Neuronal stem cell (in vitro differentiated cells): ENCODE data around the gene HEATR3.
A peak's percentile ranks its signal among the peaks of the same experiment; 100 is the strongest.

Experiments
- DNase-seq: peaks from one replicate; pipeline ENCODE4 v3.0.0-alpha.2; 2013; ENCODE audit warnings: low spot score
- H2AFZ ChIP-seq: one replicate; pipeline ENCODE4 v1.6.1; 2013; ENCODE audit warnings: mild to moderate bottlenecking, low read length, inconsistent platforms
- H2AK5ac ChIP-seq: 2 replicates; pipeline ENCODE4 v1.6.1; 2013; ENCODE audit warnings: low read depth, mild to moderate bottlenecking, inconsistent platforms, low read length, moderate library complexity, mixed read lengths
- H2BK120ac ChIP-seq: 2 replicates; pipeline ENCODE4 v1.6.1; 2013; ENCODE audit warnings: low read depth, mild to moderate bottlenecking, inconsistent platforms, low read length, moderate library complexity, mixed read lengths
- H2BK12ac ChIP-seq: one replicate; pipeline ENCODE4 v1.6.1; 2013; ENCODE audit warnings: low read length, inconsistent platforms
- H2BK15ac ChIP-seq: 2 replicates; pipeline ENCODE4 v1.6.1; 2013; ENCODE audit warnings: mild to moderate bottlenecking, low read length, inconsistent platforms, mixed read lengths
- H2BK5ac ChIP-seq: one replicate; pipeline ENCODE4 v1.6.1; 2013; ENCODE audit warnings: inconsistent platforms, mild to moderate bottlenecking, low read length, moderate library complexity
- H3K14ac ChIP-seq: one replicate; pipeline ENCODE4 v1.6.1; 2013; ENCODE audit warnings: low read length, inconsistent platforms
- H3K18ac ChIP-seq: 2 replicates; pipeline ENCODE4 v1.6.1; 2013; ENCODE audit warnings: low read length, inconsistent platforms
- H3K23ac ChIP-seq: 2 replicates; pipeline ENCODE4 v1.6.1; 2013; ENCODE audit warnings: low read depth, mild to moderate bottlenecking, mixed read lengths, low read length, inconsistent platforms; ENCODE audit not compliant: poor library complexity
- H3K27ac ChIP-seq: replicated peaks from 3 replicates; pipeline ENCODE4 v1.5.1; 2013; ENCODE audit warnings: low read length, inconsistent platforms
- H3K27me3 ChIP-seq, 3 experiments: 2 replicates each; pipeline ENCODE4 v1.6.1; 2013; ENCODE audit warnings: low read length in 3 of 3, mild to moderate bottlenecking in 2 of 3, inconsistent platforms in 1 of 3, low read depth in 1 of 3, mixed read lengths in 1 of 3, moderate library complexity in 1 of 3; ENCODE audit not compliant: control insufficient read depth in 3 of 3, insufficient read depth in 3 of 3
- H3K36me3 ChIP-seq, 2 donors: replicated peaks in 1 of 2; 2 replicates each; pipeline ENCODE4 v1.6.1; 2013; ENCODE audit warnings: low read length in 2 of 2; ENCODE audit not compliant: control insufficient read depth in 2 of 2, insufficient read depth in 2 of 2
- H3K4ac ChIP-seq: 2 replicates; pipeline ENCODE4 v1.6.1; 2013; ENCODE audit warnings: inconsistent platforms, mild to moderate bottlenecking, low read length, moderate library complexity
- H3K4me1 ChIP-seq, 2 donors: 1 replicate in 1 of 2; 2 replicates in 1 of 2; pipeline ENCODE4 v1.6.1; 2013; ENCODE audit warnings: low read length in 2 of 2, low read depth in 1 of 2; ENCODE audit not compliant: control insufficient read depth in 2 of 2, insufficient read depth in 1 of 2
- H3K4me2 ChIP-seq: one replicate; pipeline ENCODE4 v1.6.1; 2013; ENCODE audit warnings: mild to moderate bottlenecking, low read length, inconsistent platforms; ENCODE audit not compliant: insufficient read depth, poor library complexity, severe bottlenecking
- H3K4me3 ChIP-seq, 2 donors: 2 replicates each; pipeline ENCODE4 v1.5.1; 2013; ENCODE audit warnings: low read length in 2 of 2, mild to moderate bottlenecking in 2 of 2, inconsistent platforms in 1 of 2, moderate library complexity in 1 of 2
- H3K79me1 ChIP-seq: one replicate; pipeline ENCODE4 v1.6.1; 2013; ENCODE audit warnings: low read depth, mild to moderate bottlenecking, inconsistent platforms, low read length, moderate library complexity
- H3K9ac ChIP-seq: one replicate; pipeline ENCODE4 v1.6.1; 2013; ENCODE audit warnings: mild to moderate bottlenecking, low read depth, low read length, inconsistent platforms; ENCODE audit not compliant: poor library complexity
- H3K9me3 ChIP-seq, 2 donors: replicated peaks in 1 of 2; 2 replicates each; pipeline versions ENCODE3 to v1.6.1; 2013; ENCODE audit warnings: low read length in 2 of 2, mild to moderate bottlenecking in 2 of 2, inconsistent platforms in 1 of 2, low read depth in 1 of 2, mixed read lengths in 1 of 2, moderate library complexity in 1 of 2; ENCODE audit not compliant: control insufficient read depth in 2 of 2, insufficient read depth in 1 of 2
- H4K8ac ChIP-seq: one replicate; pipeline ENCODE4 v1.6.1; 2013; ENCODE audit warnings: low read depth, mild to moderate bottlenecking, inconsistent platforms, low read length, moderate library complexity
- H4K91ac ChIP-seq: one replicate; pipeline ENCODE4 v1.6.1; 2013; ENCODE audit warnings: low read length, low read depth, mild to moderate bottlenecking, inconsistent platforms; ENCODE audit not compliant: poor library complexity
- WGBS, 2 donors: extraction: QIAGEN DNeasy Blood & Tissue Kit; methylation state at CpG; one replicate each; pipeline ENCODE4 v1.1.7; 2013; ENCODE audit warnings: missing lambda C conversion rate in 2 of 2, mixed read lengths in 1 of 2; ENCODE audit not compliant: insufficient read length in 2 of 2, insufficient replicate concordance in 1 of 2; ENCODE audit errors: extremely low coverage in 2 of 2; 5-methylcytosine and 5-hydroxymethylcytosine counted together

The HEATR3 gene

GRCh38 chr16:50068550-50068949, 2.8 kb downstream of the HEATR3 start:
- Histone ChIP-seq H2BK5ac (no peak overlapping the region), H2BK12ac (no peak overlapping the region), H2BK120ac (no peak overlapping the region), H3K79me1 (no peaks in the 10 kb centered on the region), H3K9me3 (no peaks in the 10 kb centered on the region), H2AK5ac (no peak overlapping the region), H3K36me3 (peaks cover 5 to 18% of the 10 kb centered on the region in 2 donors), H3K23ac (no peak overlapping the region), H3K4me1 (peaks cover 11 to 14% of the 10 kb centered on the region in 2 donors), H4K91ac (no peak overlapping the region), H4K8ac (no peak overlapping the region), H3K4me2 (no peak overlapping the region), H2BK15ac (no peak overlapping the region), H3K18ac (no peak overlapping the region), H3K14ac (no peak overlapping the region), H3K4ac (no peak overlapping the region), H3K27ac (no peak overlapping the region), H3K9ac (no peak overlapping the region), H3K27me3 (no peaks in the 10 kb centered on the region), H3K4me3 (no peak overlapping the region), H2AFZ (no peak overlapping the region)
- DNase-seq: no peak
- WGBS, 2 donors: no CpG with 5 or more reads among the region's 4 CpGs

DNA sequence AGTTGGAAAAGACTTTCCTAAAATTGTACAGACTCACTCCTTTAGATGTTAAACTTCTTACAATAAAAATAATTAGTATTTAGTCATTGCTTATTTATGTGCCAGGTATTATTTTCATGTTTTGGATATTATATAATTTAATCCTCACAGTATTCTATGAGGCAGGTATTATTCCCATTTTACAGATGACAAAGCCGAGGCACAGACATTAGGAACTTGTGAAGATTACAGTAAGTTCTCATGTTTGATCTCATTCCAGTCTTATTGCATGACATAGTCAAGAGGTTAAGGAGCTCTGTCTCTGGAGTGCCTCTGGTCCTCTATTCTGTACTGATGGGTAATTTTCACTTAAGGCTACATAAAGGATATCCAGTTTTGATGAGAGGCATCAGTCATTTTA, 3.3 kb downstream of the HEATR3 start:
- Histone ChIP-seq H4K8ac (no peak overlapping the region), H2BK5ac (no peak overlapping the region), H3K27me3 (no peaks in the 10 kb centered on the region), H3K23ac (no peak overlapping the region), H2AK5ac (no peak overlapping the region), H3K9ac (no peak overlapping the region), H2AFZ (no peak overlapping the region), H2BK12ac (no peak overlapping the region), H3K14ac (no peak overlapping the region), H3K4me1 (peaks cover 11 to 14% of the 10 kb centered on the region in 2 donors), H3K79me1 (no peaks in the 10 kb centered on the region), H3K9me3 (no peaks in the 10 kb centered on the region), H3K27ac (no peak overlapping the region), H3K4me3 (no peak overlapping the region), H2BK15ac (no peak overlapping the region), H3K36me3 (peaks cover 5 to 18% of the 10 kb centered on the region in 2 donors), H2BK120ac (no peak overlapping the region), H3K18ac (no peak overlapping the region), H4K91ac (no peak overlapping the region), H3K4me2 (no peak overlapping the region), H3K4ac (no peak overlapping the region)
- no CpG with 5 or more reads among the region's 1 CpG for WGBS, 2 donors
- DNase-seq: no peak

DNA sequence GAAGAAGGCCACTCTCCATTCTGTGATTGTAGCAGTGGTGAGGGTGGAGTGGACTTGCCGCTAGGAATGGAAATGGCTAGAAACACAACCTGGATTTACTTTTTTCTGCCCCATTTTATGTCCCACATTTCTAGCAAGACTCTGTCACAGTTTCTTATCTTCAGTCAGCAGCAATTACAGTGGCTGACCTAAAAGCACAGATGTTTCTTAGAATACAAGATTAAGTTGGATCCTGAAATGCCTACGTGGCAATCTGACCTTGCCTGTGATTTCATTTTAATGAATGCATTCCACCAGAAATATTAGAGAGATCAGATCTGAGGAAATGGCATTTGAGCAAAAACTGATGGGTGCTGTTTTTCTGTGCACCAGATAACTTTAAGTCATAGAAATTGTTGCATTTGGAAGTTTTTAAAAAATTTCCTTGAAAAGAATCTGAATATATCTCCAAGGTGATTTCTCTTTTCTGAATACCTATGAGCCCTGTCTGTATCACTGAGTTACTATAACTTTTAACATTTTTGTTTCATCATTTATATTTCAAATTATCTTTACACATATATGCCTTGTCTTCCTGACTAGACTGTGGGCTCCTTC, 5.4 kb downstream of the HEATR3 start:
- H4K91ac ChIP-seq: no peak overlapping the region
- no peak overlapping the region for H2AFZ ChIP-seq
- H3K14ac ChIP-seq: no peak overlapping the region
- H3K4me2 ChIP-seq: no peak overlapping the region
- no peaks in the 10 kb centered on the region for H3K27me3 ChIP-seq
- H4K8ac ChIP-seq: no peak overlapping the region
- no peak overlapping the region for H2AK5ac ChIP-seq
- no peak overlapping the region for H2BK5ac ChIP-seq
- no peaks in the 10 kb centered on the region for H3K79me1 ChIP-seq
- no CpG with 5 or more reads among the region's 2 CpGs for WGBS, 2 donors
- H3K23ac ChIP-seq: no peak overlapping the region
- H2BK15ac ChIP-seq: no peak overlapping the region
- no peak overlapping the region for H2BK120ac ChIP-seq
- H3K36me3 ChIP-seq: peaks cover 5 to 18% of the 10 kb centered on the region in 2 donors
- H3K4ac ChIP-seq: no peak overlapping the region
- H3K4me3 ChIP-seq: peak overlapping the region in 1 of 2 donors; percentile 22
- H3K18ac ChIP-seq: no peak overlapping the region
- H3K4me1 ChIP-seq: peaks cover 11 to 14% of the 10 kb centered on the region in 2 donors
- H3K9ac ChIP-seq: no peak overlapping the region
- no peaks in the 10 kb centered on the region for H3K9me3 ChIP-seq
- no peak for DNase-seq
- H3K27ac ChIP-seq: peak overlapping the region; percentile 57
- H2BK12ac ChIP-seq: no peak overlapping the region

DNA sequence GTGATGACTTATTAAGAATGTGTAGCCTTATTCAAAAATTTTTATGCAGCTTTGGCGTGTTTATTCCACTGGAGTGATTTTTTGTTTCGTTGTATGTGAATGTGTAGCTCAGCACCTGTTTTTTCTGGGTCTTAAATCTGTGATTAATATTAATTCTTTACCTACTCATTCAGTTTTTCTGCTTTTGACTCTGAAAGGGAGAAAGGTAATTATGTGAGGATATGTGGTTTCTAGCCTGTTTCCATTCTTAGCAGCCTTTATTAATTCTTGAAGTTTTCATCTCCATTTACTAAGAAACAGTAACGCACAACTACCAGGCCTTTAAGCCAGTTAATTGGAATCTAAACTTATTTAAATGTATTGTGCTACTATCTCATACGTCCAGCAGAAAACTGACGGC, 7.0 kb downstream of the HEATR3 start:
- WGBS, 2 donors: no CpG with 5 or more reads among the region's 5 CpGs
- no peak for DNase-seq
- H2BK120ac ChIP-seq: no peak overlapping the region
- H4K91ac ChIP-seq: no peak overlapping the region
- no peak overlapping the region for H4K8ac ChIP-seq
- no peak overlapping the region for H2BK5ac ChIP-seq
- peak overlapping the region; percentile 73 for H2AFZ ChIP-seq
- H3K9ac ChIP-seq: no peak overlapping the region
- H3K4me3 ChIP-seq: no peak overlapping the region
- H3K23ac ChIP-seq: no peak overlapping the region
- peaks cover 7% of the 10 kb centered on the region in 2 donors for H3K4me1 ChIP-seq
- no peak overlapping the region for H3K4me2 ChIP-seq
- H2AK5ac ChIP-seq: no peak overlapping the region
- H3K9me3 ChIP-seq: no peaks in the 10 kb centered on the region
- H3K27ac ChIP-seq: peak overlapping the region; percentile 72
- H3K14ac ChIP-seq: no peak overlapping the region
- H3K27me3 ChIP-seq: no peaks in the 10 kb centered on the region
- no peaks in the 10 kb centered on the region for H3K79me1 ChIP-seq
- no peak overlapping the region for H3K18ac ChIP-seq
- peaks cover 5 to 22% of the 10 kb centered on the region in 2 donors for H3K36me3 ChIP-seq
- H3K4ac ChIP-seq: no peak overlapping the region
- H2BK15ac ChIP-seq: no peak overlapping the region
- no peak overlapping the region for H2BK12ac ChIP-seq
